ENCODE data around the gene AP3D1. TPM values are rescaled to one million over a fixed set of nuclear protein-coding genes. Genes with fewer than 3 reads are reported as not detected.
A peak's percentile ranks its signal among the peaks of the same experiment; 100 is the strongest.
"Not testable (repeated sequence)": the region's sequence is repeated elsewhere in the genome, so short reads cannot be mapped to it uniquely, and the experiment has no call there.

The AP3D1 gene
- total RNA-seq, 1 donor from 2014 or later: 113 TPM

DNA sequence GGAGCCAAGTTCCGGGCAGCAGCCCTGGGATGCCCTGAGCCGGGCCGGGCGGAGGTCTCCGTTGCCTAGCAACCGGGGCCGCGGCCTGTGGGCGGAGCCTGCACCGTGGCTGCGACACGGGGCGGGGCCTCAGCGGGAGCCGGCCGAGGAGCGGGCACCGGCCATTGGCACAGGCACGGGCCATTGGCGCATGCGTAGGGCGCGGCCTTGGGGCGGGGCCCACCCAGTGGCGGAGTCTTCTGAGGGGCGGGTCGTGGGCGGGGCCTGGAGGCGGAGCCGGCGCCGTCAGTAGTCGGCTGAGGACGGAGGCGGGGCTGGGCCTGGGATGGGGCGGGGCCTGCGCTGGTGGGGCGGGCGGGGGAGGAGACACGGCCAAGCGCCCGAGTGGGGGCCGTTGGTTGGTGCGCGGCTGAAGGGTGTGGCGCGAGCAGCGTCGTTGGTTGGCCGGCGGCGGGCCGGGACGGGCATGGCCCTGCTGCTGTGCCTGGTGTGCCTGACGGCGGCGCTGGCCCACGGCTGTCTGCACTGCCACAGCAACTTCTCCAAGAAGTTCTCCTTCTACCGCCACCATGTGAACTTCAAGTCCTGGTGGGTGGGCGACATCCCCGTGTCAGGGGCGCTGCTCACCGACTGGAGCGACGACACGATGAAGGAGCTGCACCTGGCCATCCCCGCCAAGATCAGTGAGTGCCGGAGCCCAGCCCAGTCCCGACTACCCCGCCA is 54.7 kb downstream of the AP3D1 start, which contains the start of gene IZUMO4:
Gene IZUMO4 (plus strand): TSS at position 436 of the 723 bp plus-strand sequence. CDS start 31 bp downstream, at position 467.
- Mint-ChIP-seq H3K27ac (peak within 1 kb of the TSS; percentile 94), H3K36me3 (ENCODE audit: low read depth) (peaks cover 30% of the 10 kb centered on the region), H3K4me1 (peaks cover 25% of the 10 kb centered on the region), H3K27me3 (no peaks in the 10 kb centered on the region), H3K9me3 (no peaks in the 10 kb centered on the region), H3K4me3 (peak within 1 kb of the TSS; percentile 90)
- peak; percentile 100 for DNase-seq
- intact Hi-C loops (cut with micrococcal nuclease): loop anchor here (1.0 to 5.0 kb wide), 5 partner anchors 11 to 234 kb away; partner anchors contain the start of genes AP3D1, DOT1L and KLF16

DNA sequence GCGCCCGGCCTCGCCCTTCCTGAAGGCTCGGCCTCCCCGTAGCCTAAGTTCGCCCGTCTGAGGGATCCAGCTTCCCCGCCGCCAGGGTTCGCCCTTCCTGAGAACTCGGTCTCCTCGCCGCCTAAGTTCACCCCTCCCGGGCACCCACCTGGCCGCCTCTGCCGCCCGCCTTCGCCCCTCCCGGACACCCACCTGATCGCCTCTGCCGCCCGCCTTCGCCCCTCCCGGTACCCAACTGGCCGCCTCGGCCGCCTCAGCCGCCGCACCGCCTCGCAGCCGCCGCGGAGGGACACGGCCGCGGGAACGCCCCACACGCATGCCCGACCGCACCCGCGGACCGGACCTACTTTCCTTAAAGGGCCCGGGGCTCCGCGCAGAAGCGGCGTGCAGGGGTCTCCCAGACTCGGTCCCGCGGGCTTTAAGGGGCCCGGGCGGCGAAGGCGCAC is 55.3 kb downstream of the AP3D1 start, which contains the start of gene MOB3A:
Gene MOB3A (minus strand): TSS at position 293 of the 446 bp plus-strand sequence. CDS start 17,766 bp downstream, outside the sequence.
- DNase-seq: peak; percentile 97
- Mint-ChIP-seq H3K36me3 (ENCODE audit: low read depth) (peaks cover 31% of the 10 kb centered on the region), H3K27me3 (no peaks in the 10 kb centered on the region), H3K4me3 (peak within 1 kb of the TSS; percentile 90), H3K9me3 (no peaks in the 10 kb centered on the region), H3K4me1 (peaks cover 25% of the 10 kb centered on the region), H3K27ac (peak within 1 kb of the TSS; percentile 94)
- intact Hi-C loops (cut with micrococcal nuclease): loop anchor here (1.0 to 5.0 kb wide), 5 partner anchors 11 to 234 kb away; partner anchors contain the start of genes AP3D1, DOT1L and KLF16

DNA sequence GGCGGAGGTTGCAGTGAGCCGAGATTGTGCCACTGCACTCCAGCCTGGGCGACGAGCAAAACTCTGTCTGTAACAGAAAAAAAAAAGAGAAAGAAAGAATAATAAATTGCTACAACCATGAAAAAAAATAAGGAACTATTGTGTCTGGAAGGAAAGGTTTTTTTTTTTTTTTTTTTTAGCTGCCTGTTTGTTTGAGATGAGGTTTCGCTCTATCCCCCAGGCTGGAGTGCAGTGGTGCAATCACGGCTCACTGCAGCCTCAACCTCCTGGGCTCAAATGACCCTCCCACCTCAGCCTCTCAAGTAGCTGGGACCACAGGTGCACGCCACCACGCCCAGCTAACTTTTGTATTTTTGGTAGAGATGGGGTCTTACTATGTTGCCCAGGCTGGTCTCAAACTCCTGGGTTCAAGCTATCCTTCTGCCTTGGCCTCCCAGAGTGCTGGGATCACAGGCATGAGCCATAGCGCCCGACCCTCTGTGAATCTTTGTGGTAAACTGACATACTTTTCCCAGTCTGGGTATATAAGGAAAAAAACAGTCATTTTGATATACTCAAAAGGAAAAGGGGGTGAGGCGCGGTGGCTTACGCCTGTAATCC is 59.3 kb downstream of the AP3D1 start:
- peaks cover 42% of the 10 kb centered on the region for H3K36me3 Mint-ChIP-seq (ENCODE audit: low read depth)
- peaks cover 58% of the 10 kb centered on the region for H3K4me1 Mint-ChIP-seq
- peak overlapping the region; percentile 8 for H3K4me3 Mint-ChIP-seq
- DNase-seq; H3K27ac Mint-ChIP-seq; intact Hi-C loops (cut with micrococcal nuclease); H3K27me3 Mint-ChIP-seq; H3K9me3 Mint-ChIP-seq: not testable (repeated sequence)

DNA sequence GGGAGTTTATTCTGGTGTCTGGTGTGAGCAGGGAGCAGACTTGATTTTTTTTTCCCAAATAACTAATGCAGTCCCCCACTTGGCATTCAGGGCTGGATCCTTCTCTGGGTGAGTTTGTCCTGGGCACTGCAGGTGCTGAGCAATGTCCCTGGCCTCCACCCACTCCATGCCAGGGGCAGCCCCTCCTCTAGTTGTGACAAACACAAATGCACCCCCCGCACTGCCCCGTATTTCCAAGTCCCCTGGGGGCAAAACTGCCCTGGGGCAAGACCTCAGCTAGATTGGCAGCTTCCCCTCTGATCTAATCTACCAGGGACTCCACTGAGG is 61.7 kb downstream of the AP3D1 start:
- Mint-ChIP-seq H3K27me3 (peaks cover 2% of the 10 kb centered on the region), H3K36me3 (ENCODE audit: low read depth) (peaks cover 43% of the 10 kb centered on the region), H3K4me3 (peak overlapping the region; percentile 85), H3K4me1 (peaks cover 65% of the 10 kb centered on the region), H3K27ac (peak overlapping the region; percentile 93), H3K9me3 (peaks cover 3% of the 10 kb centered on the region)
- no peak for DNase-seq
- intact Hi-C loops (cut with micrococcal nuclease): loop anchor here (5.0 kb wide), 1 partner anchor 212 kb away; no protein-coding TSS in a partner anchor

DNA sequence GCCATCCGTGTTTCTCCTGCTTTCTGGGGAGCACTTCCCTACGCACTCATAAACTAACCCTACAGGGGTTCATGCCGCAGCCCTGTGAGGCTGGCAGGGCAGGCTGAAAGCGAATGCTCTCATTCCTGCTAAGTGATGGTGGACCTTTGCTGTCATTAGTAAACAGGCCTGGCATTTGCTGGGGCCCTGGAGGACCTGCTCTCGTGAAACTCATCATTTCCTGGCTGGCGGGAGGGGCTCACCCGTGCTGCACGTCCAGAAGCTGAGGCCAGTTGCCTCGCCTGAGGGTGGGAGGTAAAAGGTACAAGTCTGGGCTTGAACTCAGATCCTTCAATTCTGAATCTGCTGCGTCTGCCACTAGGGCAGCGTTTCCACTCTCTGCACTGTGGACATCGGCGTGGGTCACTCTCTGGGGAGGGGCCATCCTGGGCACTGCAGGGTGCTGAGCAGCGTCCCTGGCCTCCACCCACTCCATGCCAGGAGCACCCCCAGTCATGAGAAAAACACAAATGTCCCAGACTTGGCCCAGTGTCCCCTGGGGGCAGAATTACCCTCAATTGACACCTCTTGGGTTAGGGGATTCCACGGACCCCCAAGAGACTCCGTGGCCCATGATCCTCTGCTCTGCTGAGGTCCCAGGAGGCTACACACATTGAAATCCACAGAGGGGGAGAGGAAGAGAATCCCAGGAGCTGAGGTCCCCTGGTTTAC is 62.2 kb downstream of the AP3D1 start:
- peaks cover 2% of the 10 kb centered on the region for H3K27me3 Mint-ChIP-seq
- peak; percentile 68 for DNase-seq
- peak overlapping the region; percentile 85 for H3K4me3 Mint-ChIP-seq
- peak overlapping the region; percentile 93 for H3K27ac Mint-ChIP-seq
- intact Hi-C loops (cut with micrococcal nuclease): loop anchor here (5.0 kb wide), 1 partner anchor 212 kb away; no protein-coding TSS in a partner anchor
- H3K4me1 Mint-ChIP-seq: peaks cover 60% of the 10 kb centered on the region
- peaks cover 3% of the 10 kb centered on the region for H3K9me3 Mint-ChIP-seq
- peaks cover 41% of the 10 kb centered on the region for H3K36me3 Mint-ChIP-seq (ENCODE audit: low read depth)

DNA sequence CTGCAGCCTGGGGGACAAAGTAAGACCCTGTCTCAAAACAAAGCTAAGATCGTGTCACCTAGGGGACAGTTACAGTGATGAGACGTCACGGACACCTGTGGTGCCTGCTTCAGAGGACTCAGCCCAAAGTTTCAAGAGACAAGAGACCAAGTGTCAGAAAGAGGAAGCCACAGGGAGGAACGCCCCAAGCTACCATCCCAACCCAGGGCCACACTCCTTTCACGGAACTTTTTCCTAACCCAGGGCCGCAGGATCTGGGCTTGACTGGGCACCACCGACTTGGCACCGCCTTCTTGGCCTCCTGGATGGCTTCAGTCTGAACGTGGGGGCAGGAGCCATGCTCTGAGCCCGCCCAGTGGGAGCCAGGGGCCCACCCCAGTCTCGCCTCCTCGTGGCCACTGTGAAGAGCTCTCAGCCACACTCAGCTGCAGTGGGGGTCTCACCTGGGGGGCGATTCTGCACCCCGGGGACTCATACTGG is 63.7 kb downstream of the AP3D1 start:
- Mint-ChIP-seq H3K9me3 (peaks cover 3% of the 10 kb centered on the region), H3K4me1 (peaks cover 57% of the 10 kb centered on the region), H3K36me3 (ENCODE audit: low read depth) (peaks cover 52% of the 10 kb centered on the region), H3K4me3 (peak overlapping the region; percentile 64), H3K27me3 (peaks cover 2% of the 10 kb centered on the region), H3K27ac (peak overlapping the region; percentile 93)
- DNase-seq: peak; percentile 81
- intact Hi-C loops (cut with micrococcal nuclease): loop anchor here (2.0 to 5.0 kb wide), 2 partner anchors 71 to 210 kb away; no protein-coding TSS in a partner anchor

DNA sequence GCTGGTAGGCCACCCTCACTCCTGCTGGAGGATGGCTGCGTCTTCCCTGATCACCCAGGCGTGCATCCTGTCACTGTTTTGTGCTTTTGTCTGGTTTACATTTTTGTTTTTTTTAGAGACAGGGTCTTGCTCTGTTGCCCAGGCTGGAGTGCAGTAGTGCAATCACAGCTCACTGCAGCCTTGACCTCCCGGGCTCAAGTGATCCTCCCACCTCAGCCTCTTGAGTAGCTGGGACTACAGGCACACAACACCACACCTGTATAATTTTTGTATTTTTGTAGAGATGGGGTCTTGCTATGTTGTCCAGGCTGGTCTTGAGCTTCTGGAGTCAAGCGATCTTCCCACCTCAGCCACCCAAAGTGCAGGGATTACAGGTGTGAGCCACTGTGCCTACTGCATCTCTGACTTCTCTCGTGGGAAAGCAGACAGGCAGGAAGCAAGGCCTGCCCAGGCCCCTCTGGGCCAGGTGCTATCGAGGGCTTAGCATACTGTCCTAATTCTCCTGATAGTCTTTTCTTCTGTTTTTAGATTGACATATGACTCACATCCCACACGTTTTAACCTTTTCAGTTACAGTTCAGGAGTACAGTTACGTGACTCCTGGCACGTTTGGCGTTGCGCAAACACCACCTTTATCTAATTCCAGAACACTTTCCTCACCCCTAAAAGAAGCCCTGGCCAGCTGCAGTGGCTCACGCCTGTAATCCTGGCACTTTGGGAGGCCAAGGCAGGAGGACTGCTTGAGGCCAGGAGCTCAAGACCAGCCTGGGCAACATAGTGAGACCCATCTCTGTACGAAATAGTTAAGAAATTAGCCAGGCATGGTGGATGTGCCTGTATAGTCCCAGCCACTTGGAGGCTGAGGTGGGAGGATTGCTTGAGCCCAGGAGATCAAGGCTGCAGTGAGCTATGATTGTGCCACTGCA is 64.4 kb downstream of the AP3D1 start:
- intact Hi-C loops (cut with micrococcal nuclease): loop anchor here (2.0 to 5.0 kb wide), 2 partner anchors 70 to 210 kb away; no protein-coding TSS in a partner anchor
- Mint-ChIP-seq H3K36me3 (ENCODE audit: low read depth) (peaks cover 55% of the 10 kb centered on the region), H3K4me3 (peak overlapping the region; percentile 64), H3K27ac (peak overlapping the region; percentile 93), H3K4me1 (peaks cover 61% of the 10 kb centered on the region)
- H3K9me3 Mint-ChIP-seq, H3K27me3 Mint-ChIP-seq: not testable (repeated sequence)
- DNase-seq: peak; percentile 77

DNA sequence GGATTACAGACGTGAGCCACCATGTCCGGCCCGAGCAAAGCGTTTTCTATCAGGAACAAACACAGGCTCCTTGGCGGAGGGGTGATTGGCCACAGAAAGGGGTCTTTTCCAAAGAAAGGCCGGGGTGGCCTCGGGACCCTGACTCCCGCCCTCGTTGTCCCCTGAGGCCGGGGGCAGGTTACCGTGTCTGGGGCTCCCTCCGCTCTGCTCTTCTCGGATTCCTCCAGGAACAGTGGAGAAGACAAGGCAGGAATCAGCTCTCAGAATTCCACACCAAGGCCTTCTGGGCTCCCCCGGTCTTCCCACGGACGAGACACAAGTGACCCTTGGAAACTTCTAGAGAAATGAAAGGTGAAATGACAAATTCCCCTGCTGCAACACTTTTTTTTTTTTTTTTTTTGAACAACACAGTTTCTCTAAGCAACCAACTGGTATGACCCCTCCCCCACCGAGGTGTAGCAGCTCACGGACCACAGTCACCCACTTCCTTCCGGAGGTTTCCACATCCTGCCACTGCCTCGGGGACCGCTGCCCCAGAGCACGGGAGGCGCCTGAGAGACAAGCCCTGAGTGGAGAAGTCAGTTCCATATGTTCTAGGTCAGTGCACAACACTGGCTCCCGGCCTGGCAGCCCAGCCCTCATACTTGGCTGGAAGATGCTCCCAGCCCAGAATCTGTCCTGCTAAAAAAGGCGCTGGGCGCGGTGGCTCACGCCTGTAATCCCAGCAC is 66.2 kb downstream of the AP3D1 start:
- Mint-ChIP-seq H3K9me3 (peaks cover 3% of the 10 kb centered on the region), H3K27me3 (peaks cover 2% of the 10 kb centered on the region), H3K36me3 (ENCODE audit: low read depth) (peaks cover 61% of the 10 kb centered on the region), H3K27ac (peak overlapping the region; percentile 100), H3K4me3 (peak overlapping the region; percentile 98), H3K4me1 (peaks cover 65% of the 10 kb centered on the region)
- intact Hi-C loops (cut with micrococcal nuclease): loop anchor here (1.0 to 5.0 kb wide), 3 partner anchors 11 to 208 kb away; partner anchors contain the start of genes AP3D1, IZUMO4 and MOB3A
- DNase-seq: peak; percentile 99

DNA sequence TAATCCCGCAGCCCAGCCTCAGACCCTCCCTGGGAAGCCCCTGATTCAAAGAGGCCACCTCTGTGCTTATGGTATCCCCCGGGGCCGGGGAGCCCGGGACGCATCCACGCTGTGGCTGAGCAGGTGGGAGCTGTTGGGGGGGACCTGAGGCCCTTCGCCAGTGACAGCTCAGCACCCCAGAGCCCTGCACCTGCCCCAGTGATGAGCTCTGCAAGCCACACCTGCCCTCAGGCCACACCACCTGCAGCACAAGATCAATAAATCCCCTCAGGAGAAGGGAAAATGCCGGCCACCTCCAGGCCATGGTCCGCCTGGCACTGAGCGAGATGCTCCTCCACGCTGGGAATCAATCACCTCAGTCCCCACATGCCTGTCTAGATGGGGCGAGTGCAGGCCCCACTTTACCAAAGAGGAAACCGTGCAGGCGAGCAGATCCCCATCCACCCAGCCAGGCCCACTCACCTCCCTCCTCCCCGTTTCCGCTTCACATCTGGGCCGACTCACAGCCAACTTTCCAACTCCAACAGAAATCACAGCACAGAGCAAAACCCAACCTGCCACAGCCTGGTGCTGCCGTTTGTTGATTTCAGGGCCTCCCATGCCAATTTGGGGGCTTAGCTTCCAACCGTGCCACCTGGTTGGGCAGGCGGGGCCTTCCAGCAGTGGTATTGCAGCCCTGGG is 68.1 kb downstream of the AP3D1 start:
- Mint-ChIP-seq H3K4me1 (peaks cover 58% of the 10 kb centered on the region), H3K27me3 (peaks cover 2% of the 10 kb centered on the region), H3K9me3 (peaks cover 3% of the 10 kb centered on the region), H3K27ac (peak overlapping the region; percentile 100), H3K4me3 (peak overlapping the region; percentile 98), H3K36me3 (ENCODE audit: low read depth) (peaks cover 65% of the 10 kb centered on the region)
- intact Hi-C loops (cut with micrococcal nuclease): loop anchor here (2.0 kb wide), 1 partner anchor 33 kb away; the partner anchor contains the start of gene MKNK2
- DNase-seq: peak; percentile 91

DNA sequence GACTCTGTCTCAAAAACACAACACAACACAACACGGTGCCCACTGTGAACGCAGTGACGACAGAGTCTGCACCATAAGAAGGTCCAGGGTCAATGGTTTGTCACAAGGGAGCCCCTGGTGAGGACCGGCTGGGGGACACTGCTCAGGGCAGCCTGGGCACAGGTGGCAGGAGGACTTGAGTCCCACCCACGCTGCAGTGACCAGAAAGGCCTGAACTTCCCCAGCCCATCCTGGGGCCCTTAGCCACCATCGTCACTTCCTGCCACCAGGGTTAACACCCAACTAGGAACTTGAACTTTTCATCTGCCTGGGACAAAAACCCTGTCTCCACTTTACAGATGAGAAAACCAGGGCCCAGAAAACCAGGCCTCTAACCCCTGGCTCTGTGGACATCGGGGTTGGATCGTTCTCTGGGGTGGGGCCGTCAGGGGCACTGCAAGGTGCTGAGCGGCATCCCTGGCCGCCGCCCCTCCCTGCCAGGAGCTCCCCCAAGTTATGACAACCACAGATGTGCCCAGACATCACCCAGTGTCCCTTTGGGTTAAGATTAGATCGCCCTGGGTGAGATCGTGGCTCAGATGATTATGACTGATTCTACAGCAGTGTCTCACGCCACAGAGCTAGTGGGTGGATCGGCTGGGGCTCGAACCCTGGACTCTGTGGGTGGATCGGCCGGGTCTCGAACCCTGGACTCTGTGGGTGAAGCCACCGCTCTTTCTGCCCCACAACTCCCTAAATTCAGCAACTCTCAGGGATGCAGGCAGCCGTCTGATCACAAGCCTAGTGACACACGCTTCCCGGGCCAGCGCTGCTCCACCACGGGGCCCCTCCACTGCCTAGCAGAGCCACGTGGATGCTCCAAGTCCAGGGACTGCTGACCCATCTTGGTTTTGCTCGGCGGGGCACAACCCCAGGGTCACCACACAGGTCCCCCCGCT is 69.2 kb downstream of the AP3D1 start:
- peaks cover 46% of the 10 kb centered on the region for H3K4me1 Mint-ChIP-seq
- intact Hi-C loops (cut with micrococcal nuclease): loop anchor here (1.0 to 2.0 kb wide), 2 partner anchors 21 to 31 kb away; partner anchors contain the start of gene MKNK2
- H3K36me3 Mint-ChIP-seq (ENCODE audit: low read depth): peaks cover 72% of the 10 kb centered on the region
- H3K4me3 Mint-ChIP-seq: peak overlapping the region; percentile 98
- peak overlapping the region; percentile 100 for H3K27ac Mint-ChIP-seq
- peaks cover 2% of the 10 kb centered on the region for H3K27me3 Mint-ChIP-seq
- DNase-seq: peak; percentile 88
- H3K9me3 Mint-ChIP-seq: peaks cover 3% of the 10 kb centered on the region

Measured in activated CD4-positive, alpha-beta T cell treated with anti-CD3 and anti-CD28 coated beads, Interleukin-2, amount 10 ng/mL, durations not matched to agents 24 days and 14 days (primary cell).